ENCODE measurements around the gene BEND2.

Gene BEND2

DNA sequence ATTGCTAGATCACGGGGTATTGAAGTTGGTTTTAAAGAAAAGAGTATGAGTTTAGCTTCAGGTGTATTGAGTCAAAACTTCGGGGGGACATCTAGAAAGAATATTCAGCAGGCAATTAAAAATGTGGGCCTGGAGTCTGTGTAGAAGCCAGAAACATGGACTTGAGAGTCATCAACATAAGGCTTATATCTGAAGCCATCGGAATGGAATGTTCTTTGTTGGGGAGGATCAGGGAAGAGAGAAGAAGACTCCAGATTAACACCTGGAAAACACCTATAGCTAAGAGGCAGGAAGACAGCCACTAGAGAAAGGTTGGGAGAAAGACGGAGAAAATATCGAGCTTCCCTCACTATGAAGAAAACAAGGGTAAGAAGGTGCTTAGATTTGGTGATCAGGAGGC lies 69.5 kb downstream of the BEND2 start:
- no CpG with 5 or more reads among the region's 5 CpGs for WGBS, 2 donors (ENCODE audit: extremely low coverage in 2 of 2, insufficient read length in 2 of 2, insufficient replicate concordance in 1 of 2)
- Histone ChIP-seq H3K79me1 (ENCODE audit: low read depth, low read length) (no peaks in the 10 kb centered on the region), H3K4ac (ENCODE audit: low read length) (no peak overlapping the region), H3K14ac (ENCODE audit: low read length) (no peak overlapping the region), H2BK5ac (ENCODE audit: low read length) (no peak overlapping the region), H3K4me3 (ENCODE audit: low read length in 2 of 2) (no peak overlapping the region), H3K36me3 (replicated peaks in 1 of 2; ENCODE audit: control insufficient read depth in 2 of 2, insufficient read depth in 2 of 2, low read length in 2 of 2) (no peaks in the 10 kb centered on the region), H3K27me3 (ENCODE audit: control insufficient read depth in 3 of 3, insufficient read depth in 3 of 3, low read depth in 1 of 3, low read length in 3 of 3) (no peaks in the 10 kb centered on the region), H4K8ac (ENCODE audit: low read depth, low read length) (no peak overlapping the region), H4K91ac (ENCODE audit: low read depth, low read length, poor library complexity) (no peak overlapping the region), H2AFZ (ENCODE audit: low read length) (no peak overlapping the region), H2AK5ac (ENCODE audit: low read depth, low read length) (no peak overlapping the region), H3K9me3 (replicated peaks in 1 of 2; ENCODE audit: control insufficient read depth in 2 of 2, insufficient read depth in 1 of 2, low read depth in 1 of 2, low read length in 2 of 2) (no peaks in the 10 kb centered on the region), H2BK12ac (ENCODE audit: low read length) (no peak overlapping the region), H3K27ac (replicated peaks; ENCODE audit: low read length) (no peak overlapping the region), H3K9ac (ENCODE audit: low read depth, low read length, poor library complexity) (no peak overlapping the region), H3K4me1 (ENCODE audit: control insufficient read depth in 2 of 2, insufficient read depth in 1 of 2, low read depth in 1 of 2, low read length in 2 of 2) (no peaks in the 10 kb centered on the region), H2BK15ac (ENCODE audit: low read length) (no peak overlapping the region), H3K18ac (ENCODE audit: low read length) (no peak overlapping the region), H3K4me2 (ENCODE audit: insufficient read depth, low read length, poor library complexity, severe bottlenecking) (no peak overlapping the region), H2BK120ac (ENCODE audit: low read depth, low read length) (no peak overlapping the region), H3K23ac (ENCODE audit: low read depth, low read length, poor library complexity) (no peak overlapping the region)
- no peak for DNase-seq (ENCODE audit: low spot score)

DNA sequence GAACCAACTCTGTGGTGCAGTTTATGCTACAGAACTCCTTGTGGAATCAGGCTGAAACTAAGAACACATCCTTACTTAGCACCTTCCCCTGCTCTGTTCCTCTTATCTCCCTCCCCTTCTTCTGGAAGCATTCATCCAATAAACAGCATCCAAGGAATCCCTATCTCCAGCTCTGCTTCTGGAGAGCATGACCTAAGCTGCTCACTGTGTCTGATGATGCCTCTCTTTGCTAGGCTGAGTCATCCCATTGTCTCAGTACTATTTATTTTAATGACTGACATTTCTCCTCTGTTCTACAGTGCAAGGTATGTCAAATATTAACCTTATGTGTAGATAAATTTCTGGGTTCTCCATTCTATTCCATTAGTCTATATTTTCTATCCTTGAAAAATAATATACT lies 71.2 kb downstream of the BEND2 start:
- H2AK5ac ChIP-seq (ENCODE audit: low read depth, low read length): no peak overlapping the region
- no peak overlapping the region for H4K8ac ChIP-seq (ENCODE audit: low read depth, low read length)
- H3K27ac ChIP-seq (replicated peaks; ENCODE audit: low read length): no peak overlapping the region
- H2BK15ac ChIP-seq (ENCODE audit: low read length): no peak overlapping the region
- H3K36me3 ChIP-seq (replicated peaks in 1 of 2; ENCODE audit: control insufficient read depth in 2 of 2, insufficient read depth in 2 of 2, low read length in 2 of 2): no peaks in the 10 kb centered on the region
- H3K18ac ChIP-seq (ENCODE audit: low read length): no peak overlapping the region
- H4K91ac ChIP-seq (ENCODE audit: low read depth, low read length, poor library complexity): no peak overlapping the region
- no peaks in the 10 kb centered on the region for H3K79me1 ChIP-seq (ENCODE audit: low read depth, low read length)
- no peak overlapping the region for H2AFZ ChIP-seq (ENCODE audit: low read length)
- no peaks in the 10 kb centered on the region for H3K27me3 ChIP-seq (ENCODE audit: control insufficient read depth in 3 of 3, insufficient read depth in 3 of 3, low read depth in 1 of 3, low read length in 3 of 3)
- H3K4me3 ChIP-seq (ENCODE audit: low read length in 2 of 2): no peak overlapping the region
- H3K4me1 ChIP-seq (ENCODE audit: control insufficient read depth in 2 of 2, insufficient read depth in 1 of 2, low read depth in 1 of 2, low read length in 2 of 2): no peaks in the 10 kb centered on the region
- no peak for DNase-seq (ENCODE audit: low spot score)
- no peak overlapping the region for H3K4ac ChIP-seq (ENCODE audit: low read length)
- H3K14ac ChIP-seq (ENCODE audit: low read length): no peak overlapping the region
- H3K9ac ChIP-seq (ENCODE audit: low read depth, low read length, poor library complexity): no peak overlapping the region
- no peak overlapping the region for H2BK120ac ChIP-seq (ENCODE audit: low read depth, low read length)
- H2BK12ac ChIP-seq (ENCODE audit: low read length): no peak overlapping the region
- no peak overlapping the region for H3K23ac ChIP-seq (ENCODE audit: low read depth, low read length, poor library complexity)
- H3K9me3 ChIP-seq (replicated peaks in 1 of 2; ENCODE audit: control insufficient read depth in 2 of 2, insufficient read depth in 1 of 2, low read depth in 1 of 2, low read length in 2 of 2): no peaks in the 10 kb centered on the region
- H2BK5ac ChIP-seq (ENCODE audit: low read length): no peak overlapping the region
- H3K4me2 ChIP-seq (ENCODE audit: insufficient read depth, low read length, poor library complexity, severe bottlenecking): no peak overlapping the region

DNA sequence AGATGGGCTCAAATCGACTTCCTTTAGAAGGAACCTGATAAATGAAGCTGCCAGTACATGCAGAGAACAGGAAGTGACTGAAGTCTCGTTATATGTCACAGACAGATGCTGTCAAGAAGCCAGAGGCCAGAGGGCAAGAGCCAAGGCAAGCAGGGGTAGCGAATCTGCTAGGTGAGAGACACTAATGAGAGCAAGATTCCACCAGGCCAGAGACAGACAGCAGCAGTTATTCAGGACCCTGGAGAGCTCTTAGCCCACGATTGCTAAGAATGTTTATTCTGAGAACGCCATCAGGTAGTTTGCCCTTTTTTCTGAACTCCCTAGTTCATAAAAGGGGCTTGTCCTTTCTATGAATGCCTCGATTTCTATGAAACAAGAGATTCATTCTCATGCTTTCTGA lies 73.7 kb downstream of the BEND2 start:
- H3K18ac ChIP-seq (ENCODE audit: low read length): no peak overlapping the region
- no peak overlapping the region for H4K91ac ChIP-seq (ENCODE audit: low read depth, low read length, poor library complexity)
- H2BK12ac ChIP-seq (ENCODE audit: low read length): no peak overlapping the region
- H3K9ac ChIP-seq (ENCODE audit: low read depth, low read length, poor library complexity): no peak overlapping the region
- no peak overlapping the region for H4K8ac ChIP-seq (ENCODE audit: low read depth, low read length)
- no peaks in the 10 kb centered on the region for H3K79me1 ChIP-seq (ENCODE audit: low read depth, low read length)
- no peak overlapping the region for H3K4me2 ChIP-seq (ENCODE audit: insufficient read depth, low read length, poor library complexity, severe bottlenecking)
- no peak overlapping the region for H2BK15ac ChIP-seq (ENCODE audit: low read length)
- H3K27me3 ChIP-seq (ENCODE audit: control insufficient read depth in 3 of 3, insufficient read depth in 3 of 3, low read depth in 1 of 3, low read length in 3 of 3): peaks cover 0 to 3% (median 0%) of the 10 kb centered on the region in 3 experiments
- H2AK5ac ChIP-seq (ENCODE audit: low read depth, low read length): no peak overlapping the region
- no peak overlapping the region for H3K23ac ChIP-seq (ENCODE audit: low read depth, low read length, poor library complexity)
- no CpG with 5 or more reads among the region's 6 CpGs for WGBS, 2 donors (ENCODE audit: extremely low coverage in 2 of 2, insufficient read length in 2 of 2, insufficient replicate concordance in 1 of 2)
- DNase-seq (ENCODE audit: low spot score): peak; percentile 23
- no peak overlapping the region for H2BK5ac ChIP-seq (ENCODE audit: low read length)
- H3K9me3 ChIP-seq (replicated peaks in 1 of 2; ENCODE audit: control insufficient read depth in 2 of 2, insufficient read depth in 1 of 2, low read depth in 1 of 2, low read length in 2 of 2): no peaks in the 10 kb centered on the region
- H3K4me1 ChIP-seq (ENCODE audit: control insufficient read depth in 2 of 2, insufficient read depth in 1 of 2, low read depth in 1 of 2, low read length in 2 of 2): no peaks in the 10 kb centered on the region
- no peak overlapping the region for H3K27ac ChIP-seq (replicated peaks; ENCODE audit: low read length)
- no peak overlapping the region for H3K4ac ChIP-seq (ENCODE audit: low read length)
- H2AFZ ChIP-seq (ENCODE audit: low read length): no peak overlapping the region
- H3K4me3 ChIP-seq (ENCODE audit: low read length in 2 of 2): no peak overlapping the region
- no peak overlapping the region for H2BK120ac ChIP-seq (ENCODE audit: low read depth, low read length)
- no peak overlapping the region for H3K14ac ChIP-seq (ENCODE audit: low read length)
- no peaks in the 10 kb centered on the region for H3K36me3 ChIP-seq (replicated peaks in 1 of 2; ENCODE audit: control insufficient read depth in 2 of 2, insufficient read depth in 2 of 2, low read length in 2 of 2)

GRCh38 chrX:18146009-18146408 lies 74.7 kb downstream of the BEND2 start:
- Histone ChIP-seq H4K91ac (ENCODE audit: low read depth, low read length, poor library complexity) (no peak overlapping the region), H2BK5ac (ENCODE audit: low read length) (no peak overlapping the region), H2AFZ (ENCODE audit: low read length) (no peak overlapping the region)

More at GRCh38 chrX:18146009-18146408, 74.7 kb downstream of the BEND2 start:
- Histone ChIP-seq H3K4me3 (ENCODE audit: low read length in 2 of 2) (no peak overlapping the region), H3K9ac (ENCODE audit: low read depth, low read length, poor library complexity) (no peak overlapping the region), H3K23ac (ENCODE audit: low read depth, low read length, poor library complexity) (no peak overlapping the region), H3K9me3 (replicated peaks in 1 of 2; ENCODE audit: control insufficient read depth in 2 of 2, insufficient read depth in 1 of 2, low read depth in 1 of 2, low read length in 2 of 2) (no peaks in the 10 kb centered on the region), H3K27ac (replicated peaks; ENCODE audit: low read length) (no peak overlapping the region), H3K4me1 (ENCODE audit: control insufficient read depth in 2 of 2, insufficient read depth in 1 of 2, low read depth in 1 of 2, low read length in 2 of 2) (no peaks in the 10 kb centered on the region), H3K27me3 (ENCODE audit: control insufficient read depth in 3 of 3, insufficient read depth in 3 of 3, low read depth in 1 of 3, low read length in 3 of 3) (peaks cover 0 to 3% (median 0%) of the 10 kb centered on the region in 3 experiments), H2BK12ac (ENCODE audit: low read length) (no peak overlapping the region), H4K8ac (ENCODE audit: low read depth, low read length) (no peak overlapping the region), H3K14ac (ENCODE audit: low read length) (no peak overlapping the region), H3K79me1 (ENCODE audit: low read depth, low read length) (no peaks in the 10 kb centered on the region), H3K4ac (ENCODE audit: low read length) (no peak overlapping the region), H2AK5ac (ENCODE audit: low read depth, low read length) (no peak overlapping the region), H2BK15ac (ENCODE audit: low read length) (no peak overlapping the region), H3K18ac (ENCODE audit: low read length) (no peak overlapping the region), H3K36me3 (replicated peaks in 1 of 2; ENCODE audit: control insufficient read depth in 2 of 2, insufficient read depth in 2 of 2, low read length in 2 of 2) (no peaks in the 10 kb centered on the region), H3K4me2 (ENCODE audit: insufficient read depth, low read length, poor library complexity, severe bottlenecking) (no peak overlapping the region), H2BK120ac (ENCODE audit: low read depth, low read length) (no peak overlapping the region)
- no CpG with 5 or more reads among the region's 2 CpGs for WGBS, 2 donors (ENCODE audit: extremely low coverage in 2 of 2, insufficient read length in 2 of 2, insufficient replicate concordance in 1 of 2)
- no peak for DNase-seq (ENCODE audit: low spot score)
